Activated gamma-delta T cell treated with anti-CD3 and anti-CD28 coated beads, Interleukin-2, amount 50 U/mL, for 16 hours (primary cell): ENCODE results near the gene PEX7.
"Not testable (repeated sequence)": the region's sequence is repeated elsewhere in the genome, so short reads cannot be mapped to it uniquely, and the experiment has no call there.

ENCODE experiments used
- DNase-seq: peaks from one replicate; pipeline ENCODE4 v3.0.0-alpha.2; 2020; ENCODE audit warnings: low read depth

PEX7 gene

DNA sequence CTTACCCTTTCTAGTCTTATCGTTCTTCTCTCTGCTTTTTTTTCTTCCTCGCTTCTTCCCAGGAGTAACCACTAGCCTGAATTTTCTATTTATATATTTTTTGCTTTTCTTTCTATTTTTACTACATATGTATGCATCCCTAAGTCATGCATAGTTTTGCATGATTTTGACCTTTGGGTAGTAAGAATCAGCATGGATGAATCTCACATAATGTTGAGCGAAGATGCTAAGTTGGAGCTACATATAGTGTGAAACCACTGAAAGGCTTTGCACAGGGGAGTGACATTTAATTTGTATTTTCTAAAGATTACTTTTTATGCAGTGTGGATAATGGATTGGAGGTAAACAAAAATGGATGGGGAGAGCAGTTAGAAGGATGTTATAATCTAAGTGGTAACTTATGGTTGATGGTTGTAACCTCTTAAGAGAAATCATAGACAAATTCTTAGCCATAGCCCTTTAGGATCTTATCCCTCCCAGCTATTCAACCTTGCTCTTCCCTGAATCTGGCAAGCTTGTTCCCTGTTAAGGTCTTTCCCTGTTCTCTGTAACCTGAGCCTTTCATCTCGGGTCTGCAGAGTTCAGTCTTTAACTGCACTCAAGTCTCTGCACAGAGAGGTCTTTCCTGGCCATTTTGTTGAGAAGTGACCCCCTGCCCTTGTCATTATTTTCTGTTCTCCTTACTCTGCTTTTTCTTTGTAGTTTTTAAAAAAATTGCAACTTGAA, 18.0 kb downstream of the PEX7 start:
- DNase-seq, result no peak

DNA sequence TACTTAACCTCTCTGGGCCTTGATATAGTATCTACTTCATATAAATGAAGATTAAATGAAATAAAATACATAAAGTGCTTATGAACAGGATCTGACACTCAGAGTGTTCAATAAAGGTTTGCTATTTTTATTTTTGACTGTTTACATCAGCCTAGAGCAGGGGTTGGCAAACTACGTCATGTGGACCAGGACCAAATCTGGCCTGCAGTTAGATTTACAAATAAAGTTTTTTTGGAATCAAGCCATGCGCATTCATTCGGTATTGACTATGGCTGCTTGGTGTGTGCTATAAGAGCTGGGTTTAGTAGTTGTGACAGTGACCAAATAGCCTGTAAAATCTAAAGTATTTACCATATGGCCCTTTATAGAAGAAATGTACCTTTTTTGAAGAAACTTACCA, 20.8 kb downstream of the PEX7 start:
- no peak for DNase-seq

DNA sequence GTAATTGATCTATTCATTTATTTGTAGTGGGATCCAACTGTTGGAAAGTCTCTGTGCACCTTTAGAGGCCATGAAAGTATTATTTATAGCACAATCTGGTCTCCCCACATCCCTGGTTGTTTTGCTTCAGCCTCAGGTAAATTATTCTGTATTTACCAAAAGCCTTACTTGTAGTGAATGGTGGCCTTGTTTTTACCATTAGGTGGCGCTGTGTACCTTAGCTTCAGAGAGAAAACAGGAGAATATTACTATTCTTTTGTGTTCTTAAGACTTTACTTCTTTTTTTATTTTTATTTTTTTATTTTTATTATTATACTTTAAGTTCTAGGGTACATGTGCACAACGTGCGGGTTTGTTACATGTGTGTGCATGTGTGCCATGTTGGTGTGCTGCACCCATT, 23.7 kb downstream of the PEX7 start:
- no peak for DNase-seq

DNA sequence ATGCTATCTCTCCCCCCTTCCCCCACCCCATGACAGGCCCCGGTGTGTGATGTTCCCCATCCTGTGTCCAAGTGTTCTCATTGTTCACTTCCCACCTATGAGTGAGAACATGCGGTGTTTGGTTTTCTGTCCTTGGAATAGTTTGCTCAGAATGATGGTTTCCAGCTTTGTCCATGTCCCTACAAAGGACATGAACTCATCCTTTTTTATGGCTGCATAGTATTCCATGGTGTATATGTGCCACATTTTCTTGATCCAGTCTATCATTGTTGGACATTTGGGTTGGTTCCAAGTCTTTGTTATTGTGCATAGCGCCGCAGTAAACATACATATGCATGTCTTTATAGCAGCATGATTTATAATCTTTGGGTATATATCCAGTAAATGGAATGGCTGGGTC, 24.1 kb downstream of the PEX7 start:
- not testable (repeated sequence) for DNase-seq

- DNase-seq, result not testable (repeated sequence)
Measured at GRCh38 chr6:136849979-136850563, 27.7 kb downstream of the PEX7 start.

- no peak for DNase-seq
Measured at GRCh38 chr6:136859430-136859829, 37.0 kb downstream of the PEX7 start.

DNA sequence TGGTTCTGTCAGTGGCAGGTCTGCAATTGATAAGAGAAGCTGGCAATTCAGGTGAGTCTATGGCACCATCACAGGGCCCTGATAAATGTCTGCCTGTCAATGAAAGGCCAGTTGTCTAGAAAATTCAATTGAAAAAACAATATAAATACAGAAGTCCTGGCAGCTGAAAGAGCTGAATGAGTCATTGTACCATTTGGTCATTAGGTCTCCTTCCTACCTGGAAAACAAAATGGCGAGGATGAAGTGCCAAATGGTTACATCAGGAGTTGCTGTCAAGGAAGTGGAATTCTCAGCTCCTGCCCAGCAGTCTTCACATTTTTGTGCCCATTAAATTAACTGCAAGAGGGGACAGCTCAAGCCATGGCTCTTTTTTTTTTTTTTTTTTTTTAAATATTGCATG, 37.7 kb downstream of the PEX7 start:
- no peak for DNase-seq

- no peak for DNase-seq
Measured at GRCh38 chr6:136862662-136863061, 40.3 kb downstream of the PEX7 start.

GRCh38 chr6:136863752-136864151, 41.4 kb downstream of the PEX7 start:
- DNase-seq, result no peak

- no peak for DNase-seq
Measured at GRCh38 chr6:136864676-136865075, 42.3 kb downstream of the PEX7 start.

- no peak for DNase-seq
Measured at GRCh38 chr6:136866872-136867416, 44.6 kb downstream of the PEX7 start.

DNA sequence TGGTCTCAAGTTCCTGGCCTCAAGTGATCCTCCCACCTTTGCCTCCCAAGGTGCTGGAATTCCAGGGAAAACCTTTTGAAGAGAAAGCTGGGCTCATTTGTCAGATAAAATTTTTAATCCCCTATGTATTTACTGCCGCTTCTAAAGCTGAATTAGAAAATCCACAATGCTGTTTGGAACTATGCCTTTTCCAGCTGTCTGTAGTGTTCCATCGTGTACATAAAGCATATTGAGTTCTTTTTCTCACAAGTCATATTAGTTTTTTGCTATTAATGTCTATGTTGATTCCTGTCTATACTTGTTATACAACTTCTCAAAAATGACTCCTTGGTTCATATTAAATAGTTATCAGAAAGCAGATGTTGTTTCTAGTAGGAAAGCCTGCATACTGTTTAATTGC, 47.1 kb downstream of the PEX7 start:
- DNase-seq, result no peak

DNA sequence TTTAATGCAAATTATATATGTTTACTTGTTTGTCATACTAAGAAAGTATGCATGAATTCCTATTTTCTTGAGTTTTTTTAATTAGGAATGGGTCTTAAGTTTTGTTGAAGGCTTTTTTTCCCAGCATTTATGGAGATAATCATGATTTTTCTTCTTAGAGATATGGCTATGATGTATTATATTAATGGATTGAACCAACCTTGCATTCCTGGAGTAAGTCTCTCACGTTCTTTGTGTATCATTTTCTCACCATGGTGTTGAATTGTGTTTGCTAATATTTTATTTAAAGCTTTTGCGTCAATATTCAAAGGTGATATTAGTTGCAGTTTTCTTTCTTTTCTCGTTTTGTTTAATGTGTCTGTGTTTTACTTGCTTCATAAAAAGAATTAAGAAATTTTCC, 51.4 kb downstream of the PEX7 start:
- no peak for DNase-seq

DNA sequence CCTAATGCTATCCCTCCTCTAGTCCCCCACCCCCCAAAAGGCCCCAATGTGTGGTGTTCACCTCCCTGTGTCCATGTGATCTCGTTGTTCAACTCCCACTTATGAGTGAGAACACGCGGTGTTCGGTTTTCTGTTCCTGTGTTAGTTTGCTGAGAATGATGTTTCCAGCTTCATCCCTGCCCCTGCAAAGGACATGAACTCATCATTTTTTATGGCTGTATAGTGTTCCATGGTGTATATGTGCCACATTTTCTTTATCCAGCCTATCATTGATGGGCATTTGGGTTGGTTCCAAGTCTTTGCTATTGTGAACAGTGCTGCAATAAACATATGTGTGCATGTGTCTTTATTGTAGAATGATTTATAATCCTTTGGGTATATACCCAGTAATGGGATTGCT, 54.1 kb downstream of the PEX7 start:
- DNase-seq, result not testable (repeated sequence)

DNA sequence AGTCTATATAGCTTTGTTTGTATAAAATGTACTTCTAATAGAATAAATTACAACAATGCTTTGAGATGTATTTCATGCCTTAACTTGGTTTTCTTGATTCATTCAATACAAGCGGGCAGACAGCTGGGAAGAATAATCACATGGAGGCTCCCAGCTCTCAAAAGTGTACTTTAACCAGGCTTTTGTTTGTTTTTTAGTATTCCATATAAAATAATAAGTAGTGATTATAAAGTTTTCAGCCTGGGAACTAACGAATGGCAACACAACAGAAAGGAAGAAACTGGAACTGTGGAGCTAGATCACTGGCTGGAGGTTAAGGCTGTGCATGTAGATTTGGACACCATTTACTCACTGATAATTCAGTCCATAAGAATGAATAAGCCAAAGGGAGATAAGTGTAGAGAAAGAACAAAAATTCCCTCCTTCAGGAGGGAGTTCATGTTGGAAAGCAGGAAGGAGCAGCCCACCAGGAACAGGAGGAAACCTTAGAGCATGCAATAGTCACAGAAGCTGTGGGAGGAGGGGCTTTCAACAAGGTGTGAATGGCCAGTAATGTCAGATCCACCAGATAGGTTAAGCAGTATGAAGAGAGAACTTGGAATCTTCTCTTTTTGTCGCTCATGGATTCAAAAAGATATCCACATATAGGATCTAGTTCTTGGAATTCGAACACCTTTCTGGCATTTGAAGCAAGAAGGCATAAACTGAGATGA, 58.5 kb downstream of the PEX7 start:
- no peak for DNase-seq

DNA sequence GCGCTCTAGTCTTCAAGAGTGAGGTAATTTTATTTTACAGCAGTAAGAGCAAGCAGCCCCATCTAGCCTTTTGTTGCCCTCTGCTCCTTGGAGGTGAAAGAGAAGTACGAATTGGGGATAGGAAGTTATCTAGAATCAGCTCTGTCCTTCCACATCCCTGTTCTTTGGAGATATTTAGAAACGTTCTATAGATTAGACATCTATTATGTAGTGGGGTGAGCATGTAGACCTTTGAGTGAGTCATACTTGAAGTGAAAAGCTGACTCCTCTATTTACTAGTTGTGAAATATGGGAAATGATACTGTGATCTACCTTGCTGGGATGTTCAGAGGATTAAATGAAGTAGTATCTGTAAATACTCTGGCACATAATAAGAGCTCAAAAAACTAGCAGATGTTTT, 63.7 kb downstream of the PEX7 start:
- DNase-seq, result no peak

- DNase-seq, result no peak
Measured at GRCh38 chr6:136887953-136888352, 65.6 kb downstream of the PEX7 start.

DNA sequence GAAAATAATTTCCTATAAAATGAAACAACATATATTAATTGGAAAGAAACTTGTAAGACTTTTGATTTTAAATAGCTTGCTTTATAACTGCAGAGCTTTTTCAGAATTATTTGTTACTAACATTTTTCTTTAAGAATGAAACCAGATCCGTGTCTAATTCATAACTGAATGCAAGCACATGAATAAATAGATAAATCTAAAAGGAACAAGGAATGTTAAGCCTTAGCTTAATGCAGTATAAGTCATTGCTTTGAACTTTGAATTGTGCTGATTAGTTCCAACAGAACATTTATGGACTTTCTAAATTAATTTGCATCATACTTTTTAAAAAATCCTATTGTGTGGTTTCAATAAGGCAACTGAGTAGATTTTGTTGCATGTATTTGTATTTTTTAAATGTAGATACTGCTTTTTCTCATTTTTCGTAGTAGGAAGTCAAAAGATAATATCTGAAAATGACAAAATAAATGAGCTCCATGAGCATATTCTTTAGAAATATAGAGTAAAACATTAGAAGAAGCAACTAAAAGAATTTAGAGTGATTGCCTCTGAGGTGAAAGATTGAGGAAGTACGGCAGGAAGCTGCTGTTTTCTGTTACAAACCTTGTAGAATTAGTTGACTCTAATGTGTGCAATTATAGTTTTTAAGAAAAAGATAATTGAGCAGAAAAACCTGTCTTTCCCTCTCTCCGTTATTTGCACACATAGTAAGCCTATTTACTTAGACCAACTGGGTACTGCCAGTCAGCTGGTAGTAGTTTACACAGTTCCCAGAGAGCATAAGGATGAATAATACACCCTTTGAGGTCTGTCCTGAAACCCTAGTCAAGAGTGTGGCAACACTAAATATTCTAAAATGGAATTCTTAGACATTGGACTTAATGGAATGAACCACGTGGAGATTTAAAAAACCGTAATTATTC, 67.1 kb downstream of the PEX7 start:
- no peak for DNase-seq

DNA sequence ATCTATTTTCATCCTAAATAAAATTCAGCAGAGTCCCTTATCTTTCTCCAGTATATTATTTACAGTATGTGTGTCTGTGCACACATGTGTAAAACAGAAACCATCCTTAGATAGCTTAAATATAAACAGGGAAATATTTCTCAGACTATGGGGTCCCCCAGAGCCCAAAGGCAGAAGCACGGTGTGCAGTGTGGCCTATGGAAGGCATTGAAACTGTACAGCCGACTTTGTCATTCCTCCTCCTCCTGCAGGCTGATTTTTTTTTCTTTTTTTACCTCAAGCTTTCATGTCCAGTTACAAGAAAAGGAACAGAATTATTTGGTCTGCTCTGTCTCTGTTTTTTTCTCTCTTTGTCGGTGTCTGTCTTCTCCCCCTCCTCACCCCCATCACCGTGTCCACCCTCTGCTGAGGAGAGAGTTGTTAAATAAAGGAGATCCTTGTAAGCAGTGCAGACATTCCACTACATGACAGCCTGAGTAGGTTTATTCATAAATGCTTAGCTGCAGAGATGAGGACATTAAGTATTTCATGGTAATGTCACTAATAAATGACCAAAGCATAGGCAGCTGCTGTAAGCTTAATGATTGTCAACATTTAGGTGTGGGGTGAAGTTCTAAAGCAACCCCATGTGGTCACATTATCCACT, 67.9 kb downstream of the PEX7 start:
- no peak for DNase-seq

GRCh38 chr6:136890986-136891385, 68.6 kb downstream of the PEX7 start:
- no peak for DNase-seq

DNA sequence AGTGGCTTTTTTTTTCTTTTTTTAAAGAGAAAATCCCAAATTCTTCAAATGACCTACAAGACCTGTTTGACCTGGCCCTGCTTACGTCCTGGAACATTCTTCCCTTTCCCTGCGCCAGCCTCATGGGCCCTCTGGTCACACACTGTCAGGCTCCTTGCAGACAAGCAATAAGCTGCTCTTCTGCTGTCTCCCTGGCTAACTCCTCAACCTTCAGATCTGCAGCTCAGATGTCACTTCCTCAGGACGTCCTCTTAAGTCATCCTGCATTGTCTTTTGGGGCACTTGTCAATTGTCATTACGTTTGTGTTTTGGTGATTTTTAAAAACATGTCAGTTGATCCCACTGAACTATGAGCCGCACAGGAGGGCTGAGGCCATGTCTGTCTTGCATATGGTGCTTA, 70.8 kb downstream of the PEX7 start:
- no peak for DNase-seq

- DNase-seq, result no peak
Measured at GRCh38 chr6:136895901-136896300, 73.5 kb downstream of the PEX7 start.
